Measurements from ENCODE around the gene HGS. TPM values are rescaled to one million over a fixed set of nuclear protein-coding genes. Genes with fewer than 3 reads are reported as not detected.

Gene HGS
- total and polyA plus RNA-seq, 2 donors (not counting 3 experiments of a cell fraction or from before 2014, with no cell fraction given): 166 to 191 TPM

DNA sequence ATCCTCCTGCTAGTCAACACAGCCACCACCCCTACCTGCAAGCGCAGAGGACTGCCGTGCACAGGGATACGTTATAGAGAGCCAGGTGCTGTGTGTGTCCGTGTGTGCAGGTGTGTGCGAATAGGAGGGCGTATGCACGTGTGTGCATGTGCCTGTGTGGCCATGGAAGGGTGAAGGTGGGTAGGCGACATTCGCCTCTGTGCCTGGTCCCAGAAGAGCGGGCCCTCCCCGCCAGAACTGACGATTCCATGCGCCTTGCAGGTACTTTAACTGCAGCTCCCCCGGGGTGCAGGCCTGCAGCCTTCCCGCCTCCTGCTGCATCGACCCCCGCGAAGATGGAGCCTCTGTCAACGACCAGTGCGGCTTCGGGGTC lies 36.2 kb upstream of the HGS start:
- Histone ChIP-seq H3K4me3 (replicated peaks in 1 of 3; ENCODE audit: insufficient read depth in 1 of 3, low read depth in 1 of 3, low read length in 3 of 3) (no peak overlapping the region), H3K27me3 (ENCODE audit: control insufficient read depth in 2 of 2, insufficient read depth in 2 of 2, low read length in 2 of 2) (peaks cover 18 to 22% of the 10 kb centered on the region in 2 experiments), H3K9me1 (replicated peaks; ENCODE audit: control insufficient read depth, extremely low read depth, insufficient read depth, low read length) (no peaks in the 10 kb centered on the region), H3K9me3 (replicated peaks; ENCODE audit: control insufficient read depth, insufficient read depth, low read length) (no peaks in the 10 kb centered on the region), H4K20me1 (replicated peaks; ENCODE audit: control insufficient read depth, extremely low read depth, insufficient read depth, low read length) (no peaks in the 10 kb centered on the region), H3K79me2 (ENCODE audit: control insufficient read depth, insufficient read depth, low read length) (no peaks in the 10 kb centered on the region), H3K9ac (replicated peaks; ENCODE audit: extremely low read depth, insufficient read depth, low read length) (no peak overlapping the region), H3K36me3 (ENCODE audit: control insufficient read depth in 2 of 2, extremely low read depth in 1 of 2, insufficient read depth in 2 of 2, low read length in 2 of 2) (no peaks in the 10 kb centered on the region), H3K27ac (ENCODE audit: insufficient read depth, low read depth, low read length) (no peak overlapping the region), H3K4me1 (ENCODE audit: control insufficient read depth, extremely low read depth, insufficient read depth, low read length) (no peaks in the 10 kb centered on the region), H3K4me2 (ENCODE audit: insufficient read depth, low read length) (no peak overlapping the region), H2AFZ (ENCODE audit: low read depth, low read length) (no peak overlapping the region)
- CTCF ChIA-PET: interaction anchor here (1.0 kb wide), 1 partner anchor 11 kb away, joined by 4 read pairs; no protein-coding TSS in a partner anchor
- FAIRE-seq: no peak
- TF ChIP-seq EZH2 (IDR thresholded peaks at IDR 0.05; ENCODE audit: borderline replicate concordance, low read depth, low read length, severe bottlenecking) (no peak), MYC (IDR thresholded peaks at IDR 0.05; ENCODE audit: low read depth, low read length) (no peak), POLR2AphosphoS5 (IDR thresholded peaks at IDR 0.05; ENCODE audit: insufficient read depth, low read depth, low read length) (no peak), POLR2A (IDR thresholded peaks at IDR 0.05; ENCODE audit: low read depth, low read length) (no peak), GATA2 (IDR thresholded peaks at IDR 0.05; ENCODE audit: insufficient read depth, insufficient read length, low read depth, low read length) (no peak), FOS (IDR thresholded peaks at IDR 0.05; ENCODE audit: borderline replicate concordance, insufficient read depth, low read length) (no peak), JUN (IDR thresholded peaks at IDR 0.05; ENCODE audit: borderline replicate concordance, insufficient read depth, insufficient read length, low read depth) (no peak)
- TF ChIP-seq, protein P1, sequence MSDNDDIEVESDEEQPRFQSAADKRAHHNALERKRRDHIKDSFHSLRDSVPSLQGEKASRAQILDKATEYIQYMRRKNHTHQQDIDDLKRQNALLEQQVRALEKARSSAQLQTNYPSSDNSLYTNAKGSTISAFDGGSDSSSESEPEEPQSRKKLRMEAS (IDR thresholded peaks at IDR 0.05; ENCODE audit: insufficient read depth, insufficient read length): no peak
- TF ChIP-seq, protein P2, sequence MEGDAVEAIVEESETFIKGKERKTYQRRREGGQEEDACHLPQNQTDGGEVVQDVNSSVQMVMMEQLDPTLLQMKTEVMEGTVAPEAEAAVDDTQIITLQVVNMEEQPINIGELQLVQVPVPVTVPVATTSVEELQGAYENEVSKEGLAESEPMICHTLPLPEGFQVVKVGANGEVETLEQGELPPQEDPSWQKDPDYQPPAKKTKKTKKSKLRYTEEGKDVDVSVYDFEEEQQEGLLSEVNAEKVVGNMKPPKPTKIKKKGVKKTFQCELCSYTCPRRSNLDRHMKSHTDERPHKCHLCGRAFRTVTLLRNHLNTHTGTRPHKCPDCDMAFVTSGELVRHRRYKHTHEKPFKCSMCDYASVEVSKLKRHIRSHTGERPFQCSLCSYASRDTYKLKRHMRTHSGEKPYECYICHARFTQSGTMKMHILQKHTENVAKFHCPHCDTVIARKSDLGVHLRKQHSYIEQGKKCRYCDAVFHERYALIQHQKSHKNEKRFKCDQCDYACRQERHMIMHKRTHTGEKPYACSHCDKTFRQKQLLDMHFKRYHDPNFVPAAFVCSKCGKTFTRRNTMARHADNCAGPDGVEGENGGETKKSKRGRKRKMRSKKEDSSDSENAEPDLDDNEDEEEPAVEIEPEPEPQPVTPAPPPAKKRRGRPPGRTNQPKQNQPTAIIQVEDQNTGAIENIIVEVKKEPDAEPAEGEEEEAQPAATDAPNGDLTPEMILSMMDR (IDR thresholded peaks at IDR 0.05; ENCODE audit: extremely low read depth in 1 of 2, insufficient read depth in 1 of 2, low read depth in 1 of 2, low read length in 2 of 2): no peak
- DNase-seq (ENCODE audit: low read depth, low spot score): no peak
- no TSS peak for BruUV-seq (replicated peaks)
- dilution Hi-C loops (cut with MboI; ENCODE audit: extremely low pct_ligation_motif_present, low sequenced_read_pairs) (no loop called here), intact Hi-C loops (cut with micrococcal nuclease) (no loop called here)
- POLR2A ChIA-PET: no interaction called here

Data from endothelial cell of umbilical vein (primary cell).